Heart right ventricle (tissue), 16 donors: Measurements from ENCODE around the gene OR2AE1. TPM values are rescaled to one million over a fixed set of nuclear protein-coding genes. Genes with fewer than 3 reads are reported as not detected.

Experiments
- ATAC-seq, 8 donors: fragments of 200-7000 bp; cut with Tn5 transposase; one replicate each; pipeline ENCODE4 v1.9.1; 2020; ENCODE audit warnings: mild to moderate bottlenecking in 8 of 8, moderate library complexity in 8 of 8, moderate number of reproducible peaks in 1 of 8
- DNase-seq, 2 donors: peaks; one replicate each; pipeline ENCODE4 v3.0.0-alpha.2; 2020
- H3K27ac ChIP-seq, 10 donors: fragments of 200-600 bp; sonication (generic) in 2 of 10; one replicate each; pipeline versions ENCODE4 v1.5.0 to v1.8.0; 2020 to 2022; ENCODE audit warnings: mild to moderate bottlenecking in 3 of 10
- H3K27me3 ChIP-seq, 7 donors: fragments of 200-600 bp; one replicate each; pipeline ENCODE4 v1.8.0; 2021 to 2022; ENCODE audit warnings: mild to moderate bottlenecking in 2 of 7
- H3K36me3 ChIP-seq, 9 donors: fragments of 200-600 bp; sonication (generic) in 1 of 9; one replicate each; pipeline versions ENCODE4 v1.5.0 to v1.8.0; 2020 to 2022; ENCODE audit warnings: mild to moderate bottlenecking in 2 of 9
- H3K4me1 ChIP-seq, 9 donors: fragments of 200-600 bp; sonication (generic) in 1 of 9; one replicate each; pipeline versions ENCODE4 v1.5.0 to v1.8.0; 2020 to 2022; ENCODE audit warnings: mild to moderate bottlenecking in 4 of 9
- H3K4me3 ChIP-seq, 10 donors: fragments of 200-600 bp; sonication (generic) in 2 of 10; one replicate each; pipeline versions ENCODE4 v1.5.0 to v1.8.0; 2020 to 2022; ENCODE audit warnings: mild to moderate bottlenecking in 7 of 10, moderate library complexity in 2 of 10
- H3K9me3 ChIP-seq, 11 donors: fragments of 200-600 bp in 10 of 11; sonication (generic) in 2 of 11; one replicate each; pipeline versions ENCODE4 v1.5.0 to v1.8.0; 2013 to 2022; ENCODE audit warnings: mild to moderate bottlenecking in 2 of 11, control low read depth in 1 of 11, moderate library complexity in 1 of 11
- CTCF ChIP-seq, 9 donors: fragments of 200-600 bp; sonication (generic) in 2 of 9; IDR thresholded peaks; one replicate each; pipeline versions ENCODE4 v1.5.0 to v1.8.0; 2021 to 2022; ENCODE audit warnings: antibody characterized with exemption in 9 of 9, mild to moderate bottlenecking in 5 of 9, moderate library complexity in 1 of 9
- WGBS, 2 donors: extraction: QIAGEN DNeasy Blood & Tissue Kit; methylation state at CpG; one replicate each; pipeline ENCODE4 v1.1.7; 2013; ENCODE audit warnings: inconsistent platforms in 1 of 2; 5-methylcytosine and 5-hydroxymethylcytosine counted together
- intact Hi-C, 10 donors: fragments of 100-400 bp; cut with DNase I; formaldehyde crosslinking; loops; one replicate each; pipeline versions ENCODE4 v1.11.1 to v1.14.2; 2022
- long read RNA-seq, 3 donors: library from polyadenylated mRNA; unstranded; transcript quantifications; one replicate each; pipeline ENCODE4 v2.0.0, GENCODE V29; 2020 to 2021
- polyA plus RNA-seq, 2 donors: library from polyadenylated mRNA; stranded (reverse); fragments of 200-250 nt; gene quantifications; one replicate each; pipeline ENCODE4 v1.2.3, GENCODE V29; 2013
- total RNA-seq, 10 donors: library from RNA; stranded (reverse); fragmentation: NEBNext Ultra II Directional in 3 of 10; extraction: Animal tissue kit (Norgen Biotek cat#: 25700) in 3 of 10; gene quantifications; one replicate each; pipeline versions ENCODE4 v1.2.1 to v1.2.4, GENCODE V29; 2021 to 2023
- donor health status: Arrhythmogenic right ventricular cardiomyopathy.
- donor health status: ischemic (EF 13 %, LVEDD 7.1; RV severe dilation, severe dysfunction).
- donor health status: healthy with polysubstance abuse.
- donor health status: DM: no; HTN: yes; CAD: no.
- donor health status: DM: no; HTN: no; CAD: no.
- donor health status: ischemic (EF 25% LVEDD 6.9; RV normal size, moderate dysfunction).
- donor health status: ischemic (EF 25% LVEDD 5.7; RV mildly dilated, moderate dysfunction).
- donor health status: healthy.
- donor health status: DM: yes; HTN: yes; CAD: no.
- donor health status: Ischemic cardiomyopathy.
- donor health status: ischemic (EF 35%, LVEDD 5.7; RV mildly dilated, moderate dysfunction).
- donor health status: nonischemic (EF 11% LVEDD 7.7; RV severe dilation, severe dysfunction).
- donor health status: DM: yes; HTN: yes; CAD: no.
- donor health status: PGD.
- donor health status: ischemic (EF 29% LVEDD 5.4; RV normal size, mild dysfunction).
- donor health status: nonischemic (EF 23%, LVEDD 6.1; RV moderate dilation, normal function).

The OR2AE1 gene
- not detected for total RNA-seq
- polyA plus RNA-seq = not detected
- long read RNA-seq, donor 1 = 0 reads
- long read RNA-seq, donor 2 = 0 reads
- long read RNA-seq, donor 3 = 0 reads

- ATAC-seq (no peak), DNase-seq (no peak)
- 81 to 83% methylated on average over 3 of the region's 3 CpGs for WGBS, 2 donors
- H3K27ac ChIP-seq = no peak within 1 kb of the TSS
- TF ChIP-seq CTCF (IDR thresholded peaks at IDR 0.05) = no peak
- H3K27me3 ChIP-seq = no peaks in the 10 kb centered on the region
- no peaks in the 10 kb centered on the region for H3K9me3 ChIP-seq
- intact Hi-C loops = no loop called here
- H3K4me3 ChIP-seq = no peak within 1 kb of the TSS
- H3K4me1 ChIP-seq = no peaks in the 10 kb centered on the region
- H3K36me3 ChIP-seq = peaks cover 0 to 17% (median 0%) of the 10 kb centered on the region in 9 donors
Measured at GRCh38 chr7:99876933-99877332, at the start of gene OR2AE1. Gene OR2AE1 (minus strand): TSS chr7:99877033. CDS start chr7:99877033, 0 bp downstream.

GRCh38 chr7:99926321-99926720, 49.5 kb upstream of the OR2AE1 start:
- Histone ChIP-seq H3K9me3 (no peaks in the 10 kb centered on the region), H3K4me1 (peaks cover 4 to 21% (median 11%) of the 10 kb centered on the region in 9 donors), H3K27me3 (peaks cover 0 to 18% (median 0%) of the 10 kb centered on the region in 7 donors), H3K4me3 (no peak overlapping the region), H3K27ac (no peak overlapping the region), H3K36me3 (peaks cover 0 to 5% (median 0%) of the 10 kb centered on the region in 9 donors)
- ATAC-seq = no peak
- TF ChIP-seq CTCF (IDR thresholded peaks at IDR 0.05) = no peak
- intact Hi-C loops = loop anchor here in 4 of 10 donors (5.0 to 10.0 kb wide), 4 partner anchors 48 to 128 kb away; partner anchors contain the start of gene AZGP1 (in 1 of the 4)
- DNase-seq = no peak

GRCh38 chr7:99923200-99923599, 46.4 kb upstream of the OR2AE1 start:
- no peak for TF ChIP-seq CTCF (IDR thresholded peaks at IDR 0.05)
- Histone ChIP-seq H3K27ac (no peak overlapping the region), H3K27me3 (peaks cover 0 to 9% (median 0%) of the 10 kb centered on the region in 7 donors), H3K4me3 (no peak overlapping the region), H3K4me1 (peaks cover 0 to 18% (median 15%) of the 10 kb centered on the region in 9 donors), H3K36me3 (peaks cover 0 to 10% (median 0%) of the 10 kb centered on the region in 9 donors), H3K9me3 (no peaks in the 10 kb centered on the region)
- no peak for DNase-seq
- no peak for ATAC-seq
- WGBS, 2 donors = 73 to 83% methylated on average over 3 of the region's 3 CpGs
- intact Hi-C loops = loop anchor here in 3 of 10 donors (10.0 kb wide), 3 partner anchors 52 to 132 kb away; partner anchors contain the start of gene AZGP1 (in 1 of the 3)

GRCh38 chr7:99920149-99920548, 43.3 kb upstream of the OR2AE1 start:
- no peak for TF ChIP-seq CTCF (IDR thresholded peaks at IDR 0.05)
- Histone ChIP-seq H3K36me3 (peaks cover 0 to 33% (median 3%) of the 10 kb centered on the region in 9 donors), H3K4me1 (peaks cover 0 to 38% (median 36%) of the 10 kb centered on the region in 9 donors), H3K4me3 (peak overlapping the region; percentile 70 to 94 (median 90)), H3K9me3 (no peaks in the 10 kb centered on the region), H3K27me3 (no peaks in the 10 kb centered on the region), H3K27ac (peak overlapping the region in 9 of 10 donors; percentile 83 to 96 (median 91))
- WGBS, 2 donors = 64 to 98% methylated on average over 3 of the region's 3 CpGs
- ATAC-seq (no peak), DNase-seq (no peak)
- intact Hi-C loops = loop anchor here in 3 of 10 donors (10.0 kb wide), 3 partner anchors 55 to 135 kb away; partner anchors contain the start of gene AZGP1 (in 1 of the 3)
